Stimulated activated CD8-positive, alpha-beta memory T cell treated with anti-CD3 and anti-CD28 coated beads, Interleukin-12 subunit alpha, Interleukin-12 subunit beta, amount 100 ng/mL, for 24 hours (primary cell): ENCODE results near the gene HPCAL4.

Experiments used
- DNase-seq: peaks from one replicate; pipeline ENCODE4 v3.0.0-alpha.2; 2020; ENCODE audit errors: extremely low read depth

The HPCAL4 gene

GRCh38 chr1:39676948-39677548 is 14.2 kb downstream of the HPCAL4 start:
- DNase-seq, result no peak

- no peak for DNase-seq
Measured at GRCh38 chr1:39675220-39675619, 16.0 kb downstream of the HPCAL4 start.

- DNase-seq, result no peak
Measured at GRCh38 chr1:39673215-39673614, 18.0 kb downstream of the HPCAL4 start.

GRCh38 chr1:39672551-39672947 is 18.7 kb downstream of the HPCAL4 start:
- DNase-seq, result no peak

- DNase-seq, result no peak
Measured at GRCh38 chr1:39671793-39672550, 19.3 kb downstream of the HPCAL4 start, which contains the start of gene NT5C1A. Gene NT5C1A (minus strand): TSS chr1:39672107. CDS start chr1:39672038, 69 bp downstream.

- DNase-seq, result no peak
Measured at GRCh38 chr1:39671433-39671792, 19.8 kb downstream of the HPCAL4 start.

GRCh38 chr1:39670689-39671088 is 20.5 kb downstream of the HPCAL4 start:
- no peak for DNase-seq

- DNase-seq, result no peak
Measured at GRCh38 chr1:39668894-39669293, 22.3 kb downstream of the HPCAL4 start.

GRCh38 chr1:39668111-39668510 is 23.1 kb downstream of the HPCAL4 start:
- DNase-seq, result no peak

GRCh38 chr1:39666772-39667171 is 24.5 kb downstream of the HPCAL4 start:
- no peak for DNase-seq

- DNase-seq, result no peak
Measured at GRCh38 chr1:39663559-39663958, 27.7 kb downstream of the HPCAL4 start.

- DNase-seq, result no peak
Measured at GRCh38 chr1:39662861-39663260, 28.4 kb downstream of the HPCAL4 start.

GRCh38 chr1:39659538-39659937 is 31.7 kb downstream of the HPCAL4 start:
- DNase-seq, result no peak

GRCh38 chr1:39659110-39659509 is 32.1 kb downstream of the HPCAL4 start:
- no peak for DNase-seq

GRCh38 chr1:39657923-39658485 is 33.2 kb downstream of the HPCAL4 start:
- DNase-seq, result peak; percentile 47

GRCh38 chr1:39657402-39657801 is 33.8 kb downstream of the HPCAL4 start:
- DNase-seq, result no peak

- DNase-seq, result no peak
Measured at GRCh38 chr1:39656391-39656790, 34.8 kb downstream of the HPCAL4 start.

- DNase-seq, result no peak
Measured at GRCh38 chr1:39655578-39656268, 35.5 kb downstream of the HPCAL4 start.

GRCh38 chr1:39654291-39654690 is 36.9 kb downstream of the HPCAL4 start:
- DNase-seq, result no peak

- DNase-seq, result peak; percentile 19
Measured at GRCh38 chr1:39653546-39654031, 37.6 kb downstream of the HPCAL4 start.

GRCh38 chr1:39652554-39652953 is 38.7 kb downstream of the HPCAL4 start:
- DNase-seq, result no peak

GRCh38 chr1:39652105-39652504 is 39.1 kb downstream of the HPCAL4 start:
- DNase-seq, result no peak
